Stimulated activated CD8-positive, alpha-beta memory T cell treated with anti-CD3 and anti-CD28 coated beads, Interleukin-7, amount 100 ng/mL, for 48 hours (primary cell): Measurements from ENCODE around the gene C14orf39.

Source experiments
- DNase-seq, 2 donors: peaks; one replicate each; pipeline ENCODE4 v3.0.0-alpha.2; 2020; ENCODE audit warnings: low read depth in 1 of 2; ENCODE audit errors: extremely low read depth in 1 of 2

Gene C14orf39

GRCh38 chr14:60485598-60486251 is at the start of gene C14orf39:
Gene C14orf39 (minus strand): TSS chr14:60486063. CDS start chr14:60485078, 985 bp downstream.
- DNase-seq = no peak

- DNase-seq = no peak
These were observed 46.6 kb upstream of the C14orf39 start for GRCh38 chr14:60532442-60532841.

GRCh38 chr14:60515511-60516289 is 29.8 kb upstream of the C14orf39 start:
- DNase-seq = no peak

GRCh38 chr14:60514741-60515491 is 29.1 kb upstream of the C14orf39 start:
- no peak for DNase-seq

GRCh38 chr14:60514378-60514740 is 28.5 kb upstream of the C14orf39 start:
- DNase-seq = no peak

GRCh38 chr14:60512973-60513571 is 27.2 kb upstream of the C14orf39 start:
- no peak for DNase-seq

GRCh38 chr14:60512126-60512525 is 26.3 kb upstream of the C14orf39 start:
- DNase-seq = no peak

GRCh38 chr14:60510951-60511599 is 25.2 kb upstream of the C14orf39 start:
- no peak for DNase-seq

- DNase-seq = no peak
These were observed 24.5 kb upstream of the C14orf39 start for GRCh38 chr14:60510254-60510950.

- no peak for DNase-seq
These were observed 23.8 kb upstream of the C14orf39 start for GRCh38 chr14:60509438-60510253.

GRCh38 chr14:60508707-60509437 is 23.0 kb upstream of the C14orf39 start, which contains the start of gene SIX6:
Gene SIX6 (plus strand): TSS chr14:60509146. CDS start chr14:60509399, 253 bp downstream.
- no peak for DNase-seq

- DNase-seq = no peak
These were observed 22.5 kb upstream of the C14orf39 start for GRCh38 chr14:60508363-60508706.

GRCh38 chr14:60506985-60507829 is 21.3 kb upstream of the C14orf39 start:
- DNase-seq = no peak

- no peak for DNase-seq
These were observed 20.7 kb upstream of the C14orf39 start for GRCh38 chr14:60506462-60506984.

GRCh38 chr14:60506010-60506409 is 20.1 kb upstream of the C14orf39 start:
- no peak for DNase-seq

- DNase-seq = no peak
These were observed 19.6 kb upstream of the C14orf39 start for GRCh38 chr14:60505448-60505847.

GRCh38 chr14:60502541-60502940 is 16.7 kb upstream of the C14orf39 start:
- no peak for DNase-seq

- no peak for DNase-seq
These were observed 10.1 kb upstream of the C14orf39 start for GRCh38 chr14:60495946-60496345.
